ENCODE results near the gene STX1B. TPM values are rescaled to one million over a fixed set of nuclear protein-coding genes. Genes with fewer than 3 reads are reported as not detected.

STX1B gene
- total and polyA plus RNA-seq, 9 donors, result 0.34 to 1.5 (median 0.94) TPM

DNA sequence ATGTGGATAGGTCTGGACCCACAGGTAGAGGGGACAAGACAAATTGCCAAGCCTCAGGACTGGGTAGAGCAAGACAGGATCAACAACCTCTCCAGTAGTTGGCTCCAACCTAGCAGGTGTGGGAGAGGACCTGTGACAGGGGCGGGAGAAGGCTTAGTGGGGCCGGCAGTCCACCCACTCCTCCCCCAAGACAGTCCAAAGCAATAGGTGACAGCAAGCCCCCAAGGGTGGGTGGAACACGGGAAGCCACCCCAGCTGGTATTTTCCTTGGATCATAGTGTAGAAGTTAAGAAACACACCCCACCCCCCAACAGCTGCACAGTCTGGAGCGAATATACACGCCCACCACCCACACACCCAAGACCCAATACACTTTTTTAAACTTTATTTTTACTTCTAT, 18.8 kb upstream of the STX1B start:
- Histone ChIP-seq H3K4me3 (no peak overlapping the region), H3K4me1 (ENCODE audit: insufficient read depth) (peaks cover 3% of the 10 kb centered on the region), H3K9me3 (no peaks in the 10 kb centered on the region), H3K27me3 (no peaks in the 10 kb centered on the region), H3K36me3 (no peaks in the 10 kb centered on the region), H3K27ac (no peak overlapping the region)
- DNase-seq, result no peak
- WGBS, 3 donors, result 61 to 73% (median 71%) methylated on average over 5 of the region's 5 CpGs
- intact Hi-C loops (cut with DNase I), result loop anchor here in 1 of 4 donors (5.0 kb wide), 1 partner anchor 37 kb away; no protein-coding TSS in a partner anchor
- no peak for TF ChIP-seq EP300 (IDR thresholded peaks at IDR 0.05)
- no peak for TF ChIP-seq POLR2A (IDR thresholded peaks at IDR 0.05)
- TF ChIP-seq, protein P1, sequence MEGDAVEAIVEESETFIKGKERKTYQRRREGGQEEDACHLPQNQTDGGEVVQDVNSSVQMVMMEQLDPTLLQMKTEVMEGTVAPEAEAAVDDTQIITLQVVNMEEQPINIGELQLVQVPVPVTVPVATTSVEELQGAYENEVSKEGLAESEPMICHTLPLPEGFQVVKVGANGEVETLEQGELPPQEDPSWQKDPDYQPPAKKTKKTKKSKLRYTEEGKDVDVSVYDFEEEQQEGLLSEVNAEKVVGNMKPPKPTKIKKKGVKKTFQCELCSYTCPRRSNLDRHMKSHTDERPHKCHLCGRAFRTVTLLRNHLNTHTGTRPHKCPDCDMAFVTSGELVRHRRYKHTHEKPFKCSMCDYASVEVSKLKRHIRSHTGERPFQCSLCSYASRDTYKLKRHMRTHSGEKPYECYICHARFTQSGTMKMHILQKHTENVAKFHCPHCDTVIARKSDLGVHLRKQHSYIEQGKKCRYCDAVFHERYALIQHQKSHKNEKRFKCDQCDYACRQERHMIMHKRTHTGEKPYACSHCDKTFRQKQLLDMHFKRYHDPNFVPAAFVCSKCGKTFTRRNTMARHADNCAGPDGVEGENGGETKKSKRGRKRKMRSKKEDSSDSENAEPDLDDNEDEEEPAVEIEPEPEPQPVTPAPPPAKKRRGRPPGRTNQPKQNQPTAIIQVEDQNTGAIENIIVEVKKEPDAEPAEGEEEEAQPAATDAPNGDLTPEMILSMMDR (IDR thresholded peaks at IDR 0.05), result no peak

DNA sequence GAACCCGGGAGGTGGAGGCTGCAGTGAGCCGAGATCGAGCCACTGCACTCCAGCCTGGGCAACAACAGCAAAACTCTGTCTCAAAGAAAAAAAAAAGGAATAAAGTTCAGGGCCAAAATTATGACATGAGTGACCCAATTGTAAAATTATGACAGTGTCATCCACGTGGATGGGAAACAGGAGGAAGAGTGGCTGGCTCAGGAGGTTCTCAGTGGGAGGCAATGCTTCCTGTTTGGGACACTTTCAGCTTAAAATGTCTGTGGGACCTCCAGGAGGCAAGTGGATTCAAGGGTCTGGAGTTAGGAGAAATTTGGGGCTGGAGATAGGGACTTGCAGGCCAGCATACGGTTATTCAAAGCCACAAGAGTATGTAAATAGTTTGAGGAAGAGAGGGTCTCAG, 14.9 kb upstream of the STX1B start:
- intact Hi-C loops (cut with DNase I), result loop anchor here in 1 of 4 donors (5.0 kb wide), 1 partner anchor 33 kb away; no protein-coding TSS in a partner anchor
- Histone ChIP-seq H3K4me3 (no peak overlapping the region), H3K27ac (no peak overlapping the region), H3K27me3 (no peaks in the 10 kb centered on the region), H3K36me3 (no peaks in the 10 kb centered on the region), H3K4me1 (ENCODE audit: insufficient read depth) (no peaks in the 10 kb centered on the region), H3K9me3 (no peaks in the 10 kb centered on the region)
- WGBS, 3 donors, result 70 to 78% (median 75%) methylated on average over 5 of the region's 5 CpGs
- DNase-seq, result no peak
- TF ChIP-seq EP300 (IDR thresholded peaks at IDR 0.05), result no peak
- TF ChIP-seq, protein P1 (IDR thresholded peaks at IDR 0.05), result no peak
- no peak for TF ChIP-seq POLR2A (IDR thresholded peaks at IDR 0.05)

DNA sequence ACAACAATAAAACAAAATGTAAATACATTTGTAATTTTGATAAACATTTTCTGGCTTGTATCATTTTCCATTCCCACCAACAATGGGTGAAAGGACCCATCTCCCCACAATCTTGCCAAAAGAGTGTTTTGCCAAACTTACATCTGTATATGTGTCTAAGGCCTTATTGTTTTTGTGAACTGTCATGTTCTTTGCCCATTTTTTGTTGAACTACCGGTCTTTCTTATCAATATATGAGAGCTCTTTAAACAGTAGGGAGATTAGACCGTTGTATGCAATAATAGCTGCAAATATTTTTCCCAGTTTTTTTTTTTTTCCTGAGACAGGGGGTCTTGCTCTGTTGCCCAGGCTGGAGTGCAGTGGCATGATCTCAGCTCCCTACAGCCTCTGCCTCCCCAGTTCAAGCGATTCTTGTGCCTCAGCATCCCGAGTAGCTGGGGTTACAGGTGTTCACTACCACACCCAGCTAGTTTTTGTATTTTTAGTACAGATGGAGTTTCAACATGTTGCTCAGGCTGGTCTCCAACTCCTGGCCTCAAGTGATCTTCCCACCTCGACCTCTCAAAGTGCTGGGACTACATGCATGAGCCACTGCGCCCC, 13.3 kb upstream of the STX1B start:
- H3K27ac ChIP-seq, result no peak overlapping the region
- H3K4me1 ChIP-seq (ENCODE audit: insufficient read depth), result no peaks in the 10 kb centered on the region
- H3K4me3 ChIP-seq, result no peak overlapping the region
- 64 to 71% (median 67%) methylated on average over 6 of the region's 6 CpGs for WGBS, 3 donors
- DNase-seq, result no peak
- TF ChIP-seq EP300 (IDR thresholded peaks at IDR 0.05), result no peak
- TF ChIP-seq POLR2A (IDR thresholded peaks at IDR 0.05), result no peak
- TF ChIP-seq, protein P1 (IDR thresholded peaks at IDR 0.05), result no peak
- no peaks in the 10 kb centered on the region for H3K27me3 ChIP-seq
- H3K36me3 ChIP-seq, result no peaks in the 10 kb centered on the region
- no peaks in the 10 kb centered on the region for H3K9me3 ChIP-seq
- intact Hi-C loops (cut with DNase I), result no loop called here

DNA sequence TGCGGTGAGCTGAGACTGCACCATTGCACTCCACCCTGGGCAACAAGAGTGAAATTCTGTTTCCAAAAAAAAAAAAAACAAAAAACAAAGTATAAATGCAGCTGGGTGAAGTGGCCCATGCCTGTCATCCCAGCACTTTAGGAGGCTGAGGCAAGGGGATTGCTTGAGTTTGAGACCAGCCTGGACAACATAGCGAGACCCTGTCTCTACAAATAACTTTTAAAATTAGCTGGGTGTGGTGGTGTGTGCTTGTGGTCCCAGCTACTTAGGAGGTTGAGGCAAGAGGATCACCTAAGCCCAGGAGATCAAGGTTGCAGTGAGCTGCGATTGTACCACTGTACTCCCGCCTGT, 12.8 kb upstream of the STX1B start:
- TF ChIP-seq POLR2A (IDR thresholded peaks at IDR 0.05), result no peak
- no peaks in the 10 kb centered on the region for H3K4me1 ChIP-seq (ENCODE audit: insufficient read depth)
- DNase-seq, result no peak
- WGBS, 3 donors, result 85 to 90% (median 87%) methylated on average over 4 of the region's 4 CpGs
- H3K9me3 ChIP-seq, result no peaks in the 10 kb centered on the region
- no peaks in the 10 kb centered on the region for H3K27me3 ChIP-seq
- intact Hi-C loops (cut with DNase I), result no loop called here
- no peaks in the 10 kb centered on the region for H3K36me3 ChIP-seq
- no peak overlapping the region for H3K27ac ChIP-seq
- no peak overlapping the region for H3K4me3 ChIP-seq

DNA sequence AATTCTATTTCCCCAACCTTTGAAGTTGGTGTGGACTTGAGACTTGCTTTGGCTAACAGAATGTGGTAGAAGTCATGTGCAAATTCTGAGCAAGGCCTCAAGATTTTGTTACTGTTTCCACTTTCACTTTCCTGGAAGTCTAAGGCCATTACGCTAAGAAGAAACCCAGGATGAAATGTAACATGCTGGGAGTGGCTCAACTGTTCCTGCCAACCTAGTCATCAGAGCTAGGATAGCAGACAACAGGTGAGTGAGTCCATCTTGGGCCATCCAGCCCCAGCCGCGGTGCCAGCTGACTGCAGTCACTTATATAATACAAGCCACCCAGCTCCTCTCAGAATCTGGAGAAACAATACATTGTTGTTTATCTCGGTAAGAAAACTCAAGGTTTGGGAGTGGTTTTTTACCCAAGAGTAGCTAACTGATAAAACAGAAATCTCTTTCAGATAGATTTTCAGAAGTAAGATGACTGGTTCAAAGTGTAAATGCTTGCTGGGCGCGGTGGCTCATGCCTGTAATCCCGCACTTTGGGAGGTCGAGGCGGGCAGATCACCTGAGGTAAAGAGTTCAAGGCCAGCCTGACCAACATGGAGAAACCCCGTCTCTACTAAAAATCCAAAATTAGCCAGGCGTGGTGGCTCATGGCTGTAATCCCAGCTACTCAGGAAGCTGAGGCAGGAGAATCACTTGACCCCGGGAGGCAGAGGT, 12.3 kb upstream of the STX1B start:
- 73 to 82% (median 81%) methylated on average over 12 of the region's 12 CpGs for WGBS, 3 donors
- no peak for DNase-seq
- intact Hi-C loops (cut with DNase I), result no loop called here

More for the DNA sequence above, 12.3 kb upstream of the STX1B start:
- no peaks in the 10 kb centered on the region for H3K27me3 ChIP-seq
- no peaks in the 10 kb centered on the region for H3K4me1 ChIP-seq (ENCODE audit: insufficient read depth)
- H3K27ac ChIP-seq, result no peak overlapping the region
- H3K4me3 ChIP-seq, result no peak overlapping the region
- H3K9me3 ChIP-seq, result no peaks in the 10 kb centered on the region
- TF ChIP-seq POLR2A (IDR thresholded peaks at IDR 0.05), result no peak
- H3K36me3 ChIP-seq, result no peaks in the 10 kb centered on the region

Data from ovary (tissue), 9 donors.